GM18868 (cell line): ENCODE results near the gene ZNF622.
A peak's percentile ranks its signal among the peaks of the same experiment; 100 is the strongest.
"Not testable (repeated sequence)": the region's sequence is repeated elsewhere in the genome, so short reads cannot be mapped to it uniquely, and the experiment has no call there.

ENCODE experiments used
- ATAC-seq: cut with Tn5 transposase; IDR thresholded peaks from one replicate; pipeline ENCODE4 v1.9.1; 2021; ENCODE audit warnings: mild to moderate bottlenecking, moderate library complexity; ENCODE audit not compliant: unreplicated experiment

The ZNF622 gene

GRCh38 chr5:16480821-16481538, 15.4 kb upstream of the ZNF622 start:
- ATAC-seq: no peak

GRCh38 chr5:16480144-16480543, 14.5 kb upstream of the ZNF622 start:
- no peak for ATAC-seq

- no peak for ATAC-seq
Observed at GRCh38 chr5:16477541-16477940, 11.9 kb upstream of the ZNF622 start.

GRCh38 chr5:16476417-16476816, 10.8 kb upstream of the ZNF622 start:
- ATAC-seq: not testable (repeated sequence)

- ATAC-seq: no peak
Observed at GRCh38 chr5:16471387-16471786, 5.8 kb upstream of the ZNF622 start.

GRCh38 chr5:16467363-16468219, 2.0 kb upstream of the ZNF622 start:
- ATAC-seq: peak; percentile 82

- no peak for ATAC-seq
Observed at GRCh38 chr5:16464664-16465543, 696 bp downstream of the ZNF622 start.

GRCh38 chr5:16464231-16464630, 1.4 kb downstream of the ZNF622 start:
- ATAC-seq: no peak

GRCh38 chr5:16461782-16462181, 3.8 kb downstream of the ZNF622 start:
- no peak for ATAC-seq

- no peak for ATAC-seq
Observed at GRCh38 chr5:16461026-16461425, 4.6 kb downstream of the ZNF622 start.

- ATAC-seq: no peak
Observed at GRCh38 chr5:16459451-16459850, 6.1 kb downstream of the ZNF622 start.

GRCh38 chr5:16457853-16458252, 7.7 kb downstream of the ZNF622 start:
- no peak for ATAC-seq

- ATAC-seq: no peak
Observed at GRCh38 chr5:16457451-16457850, 8.1 kb downstream of the ZNF622 start.

- ATAC-seq: peak; percentile 74
Observed at GRCh38 chr5:16456103-16456832, 9.3 kb downstream of the ZNF622 start.

- ATAC-seq: peak; percentile 24
Observed at GRCh38 chr5:16455668-16456067, 9.9 kb downstream of the ZNF622 start.

- no peak for ATAC-seq
Observed at GRCh38 chr5:16454686-16455085, 10.9 kb downstream of the ZNF622 start.

GRCh38 chr5:16453609-16454008, 12.0 kb downstream of the ZNF622 start:
- no peak for ATAC-seq

- ATAC-seq: no peak
Observed at GRCh38 chr5:16450163-16450562, 15.4 kb downstream of the ZNF622 start.

- peak; percentile 40 for ATAC-seq
Observed at GRCh38 chr5:16446993-16447392, 18.6 kb downstream of the ZNF622 start.

GRCh38 chr5:16437977-16438376, 27.6 kb downstream of the ZNF622 start:
- no peak for ATAC-seq
